ENCODE data around the gene IQGAP1.

- TF ChIP-seq EP300 (IDR thresholded peaks at IDR 0.05) (no peak), CTCF (IDR thresholded peaks at IDR 0.05) (no peak)
Measured at GRCh38 chr15:90519688-90520087, 131.6 kb downstream of the IQGAP1 start.

Data from suprapubic skin (tissue), 3 donors.